Kidney tubule cell (primary cell): ENCODE measurements around the gene FA2H.
A peak's percentile ranks its signal among the peaks of the same experiment; 100 is the strongest.
"Not testable (repeated sequence)": the region's sequence is repeated elsewhere in the genome, so short reads cannot be mapped to it uniquely, and the experiment has no call there.

Source experiments
- DNase-seq: peaks from one replicate; pipeline ENCODE4 v3.0.0-alpha.2; 2018; ENCODE audit warnings: low spot score

FA2H gene

GRCh38 chr16:74723256-74723655 lies 51.4 kb downstream of the FA2H start:
- DNase-seq: no peak

GRCh38 chr16:74722156-74722555 lies 52.5 kb downstream of the FA2H start:
- not testable (repeated sequence) for DNase-seq

GRCh38 chr16:74721716-74722115 lies 52.9 kb downstream of the FA2H start:
- DNase-seq: no peak

- DNase-seq: no peak
Observed at GRCh38 chr16:74720579-74720978, 54.0 kb downstream of the FA2H start.

GRCh38 chr16:74718741-74719610 lies 55.6 kb downstream of the FA2H start:
- DNase-seq: no peak

GRCh38 chr16:74718140-74718539 lies 56.5 kb downstream of the FA2H start:
- DNase-seq: no peak

- DNase-seq: no peak
Observed at GRCh38 chr16:74717367-74717766, 57.3 kb downstream of the FA2H start.

GRCh38 chr16:74716355-74716754 lies 58.3 kb downstream of the FA2H start:
- no peak for DNase-seq

- no peak for DNase-seq
Observed at GRCh38 chr16:74713876-74714275, 60.7 kb downstream of the FA2H start.

- no peak for DNase-seq
Observed at GRCh38 chr16:74713325-74713724, 61.3 kb downstream of the FA2H start.

- no peak for DNase-seq
Observed at GRCh38 chr16:74711938-74712337, 62.7 kb downstream of the FA2H start.

- no peak for DNase-seq
Observed at GRCh38 chr16:74710401-74710800, 64.2 kb downstream of the FA2H start.

- DNase-seq: peak; percentile 81
Observed at GRCh38 chr16:74709441-74709877, 65.2 kb downstream of the FA2H start.

- DNase-seq: peak; percentile 78
Observed at GRCh38 chr16:74700438-74701225, 74.0 kb downstream of the FA2H start, which contains the start of gene MLKL. Gene MLKL (minus strand): TSS chr16:74700862. CDS start chr16:74695757, 5,105 bp downstream.

GRCh38 chr16:74700116-74700437 lies 74.5 kb downstream of the FA2H start:
- DNase-seq: peak; percentile 30

GRCh38 chr16:74699666-74700065 lies 75.0 kb downstream of the FA2H start:
- no peak for DNase-seq

GRCh38 chr16:74698222-74698621 lies 76.4 kb downstream of the FA2H start:
- DNase-seq: no peak

GRCh38 chr16:74695450-74696422 lies 78.9 kb downstream of the FA2H start:
- DNase-seq: peak; percentile 75

GRCh38 chr16:74691093-74691855 lies 83.3 kb downstream of the FA2H start:
- DNase-seq: no peak

GRCh38 chr16:74682556-74682955 lies 92.1 kb downstream of the FA2H start:
- DNase-seq: no peak

GRCh38 chr16:74680681-74681080 lies 93.9 kb downstream of the FA2H start:
- no peak for DNase-seq
